Stimulated activated CD4-positive, alpha-beta T cell treated with anti-CD3 and anti-CD28 coated beads, Interleukin-2, amount 100 ng/mL, for 48 hours (primary cell): ENCODE measurements around the gene SNTB2.
"Not testable (repeated sequence)": the region's sequence is repeated elsewhere in the genome, so short reads cannot be mapped to it uniquely, and the experiment has no call there.

Source experiments
- DNase-seq, 2 donors: peaks; one replicate each; pipeline ENCODE4 v3.0.0-alpha.2; 2020

The SNTB2 gene

GRCh38 chr16:69239851-69240250 lies 52.9 kb downstream of the SNTB2 start:
- DNase-seq: no peak

DNA sequence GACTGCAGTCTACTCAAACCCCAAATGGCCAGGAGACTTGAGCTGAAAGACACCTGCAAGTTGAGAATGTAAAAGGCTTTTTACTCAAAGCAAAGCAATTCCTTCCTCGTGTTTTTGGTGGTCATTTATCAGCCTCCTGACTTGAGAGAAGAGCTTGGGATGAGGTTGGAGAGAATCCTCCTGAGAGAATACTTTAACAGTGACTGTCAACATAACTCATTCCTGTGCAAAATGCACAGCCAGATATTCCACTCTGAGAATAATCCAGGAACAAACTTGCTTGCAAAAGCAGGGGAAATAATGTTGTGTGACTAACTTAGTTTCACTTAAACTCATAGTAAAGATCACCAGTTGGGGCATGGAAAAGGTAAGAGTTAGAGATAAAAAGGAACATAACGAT lies 53.4 kb downstream of the SNTB2 start:
- DNase-seq: no peak

- no peak for DNase-seq
Measured at GRCh38 chr16:69241926-69242325, 55.0 kb downstream of the SNTB2 start.

- DNase-seq: no peak
Measured at GRCh38 chr16:69243479-69243878, 56.5 kb downstream of the SNTB2 start.

GRCh38 chr16:69244336-69244735 lies 57.4 kb downstream of the SNTB2 start:
- DNase-seq: no peak

DNA sequence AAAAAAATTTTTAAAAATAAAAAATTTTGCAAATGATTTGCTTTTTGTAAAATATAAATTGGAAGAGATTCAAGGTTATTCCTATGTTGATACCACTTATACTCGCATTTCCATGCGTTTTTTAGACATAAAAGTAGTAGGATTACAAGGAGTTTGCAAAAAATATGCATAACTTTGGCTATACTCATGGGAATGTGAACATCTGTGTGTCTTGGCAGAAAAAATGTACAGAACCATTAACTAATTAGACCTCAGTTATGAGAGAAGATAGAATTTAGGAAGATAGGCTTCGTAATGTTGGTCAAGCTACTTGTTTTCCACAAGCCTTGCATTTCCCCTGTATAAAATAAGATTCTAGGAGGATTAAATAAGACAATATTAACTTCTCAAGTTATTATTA lies 63.1 kb downstream of the SNTB2 start:
- DNase-seq: no peak

GRCh38 chr16:69253870-69254341 lies 66.9 kb downstream of the SNTB2 start:
- no peak for DNase-seq

GRCh38 chr16:69259428-69259764 lies 72.4 kb downstream of the SNTB2 start:
- not testable (repeated sequence) for DNase-seq

DNA sequence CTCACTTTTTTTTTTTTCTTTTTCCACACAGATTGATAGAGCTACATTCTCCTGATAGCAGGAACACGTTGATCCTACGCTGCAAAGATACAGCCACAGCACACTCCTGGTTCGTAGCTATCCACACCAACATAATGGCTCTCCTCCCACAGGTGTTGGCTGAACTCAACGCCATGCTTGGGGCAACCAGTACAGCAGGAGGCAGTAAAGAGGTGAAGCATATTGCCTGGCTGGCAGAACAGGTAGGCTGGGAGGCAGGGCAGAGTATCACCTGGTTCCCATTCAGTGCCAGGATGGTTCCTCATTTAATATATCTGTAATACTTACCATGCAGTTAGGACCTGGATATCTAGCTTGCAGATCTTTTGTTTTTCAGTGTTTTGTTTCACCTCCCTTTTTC lies 73.1 kb downstream of the SNTB2 start:
- no peak for DNase-seq

DNA sequence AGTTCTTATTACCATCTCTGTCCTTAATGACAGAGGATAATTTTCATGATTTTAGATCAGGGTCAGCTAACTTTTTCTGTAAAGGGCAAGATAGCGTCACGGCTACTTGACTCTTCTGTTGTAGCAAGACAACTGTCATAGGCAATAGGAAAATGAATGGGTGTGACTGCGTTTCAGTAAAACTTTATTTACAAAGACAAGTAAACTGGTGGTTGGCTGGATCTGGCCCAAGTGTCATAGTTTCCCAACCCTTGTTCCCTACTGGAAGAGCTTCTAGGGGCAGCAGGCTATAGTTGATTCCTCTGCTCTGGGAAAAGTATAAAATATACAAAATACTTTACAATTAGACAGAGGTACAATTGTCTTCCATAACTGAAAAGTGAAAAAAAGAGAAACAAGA lies 73.5 kb downstream of the SNTB2 start:
- DNase-seq: no peak

- DNase-seq: no peak
Measured at GRCh38 chr16:69266334-69267063, 79.5 kb downstream of the SNTB2 start.

DNA sequence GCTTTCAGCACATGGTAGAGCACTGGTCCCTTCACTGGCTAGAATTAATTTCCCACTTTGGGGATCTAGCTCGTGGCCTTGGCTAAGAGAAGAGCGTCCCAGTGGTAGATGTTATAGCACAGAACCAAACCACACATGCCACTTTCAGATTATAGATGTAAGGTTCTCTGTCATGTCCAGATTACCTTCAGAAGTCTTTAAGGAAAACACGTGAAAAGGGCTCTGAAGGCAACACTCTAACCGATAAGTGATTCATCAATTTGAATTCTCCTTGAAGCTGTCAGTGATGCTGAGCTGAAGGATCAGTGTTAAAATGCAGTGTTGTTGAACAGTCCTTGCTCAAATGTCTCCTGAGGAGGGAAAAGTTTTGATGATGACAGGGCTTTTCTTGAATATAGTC lies 80.7 kb downstream of the SNTB2 start:
- DNase-seq: no peak

DNA sequence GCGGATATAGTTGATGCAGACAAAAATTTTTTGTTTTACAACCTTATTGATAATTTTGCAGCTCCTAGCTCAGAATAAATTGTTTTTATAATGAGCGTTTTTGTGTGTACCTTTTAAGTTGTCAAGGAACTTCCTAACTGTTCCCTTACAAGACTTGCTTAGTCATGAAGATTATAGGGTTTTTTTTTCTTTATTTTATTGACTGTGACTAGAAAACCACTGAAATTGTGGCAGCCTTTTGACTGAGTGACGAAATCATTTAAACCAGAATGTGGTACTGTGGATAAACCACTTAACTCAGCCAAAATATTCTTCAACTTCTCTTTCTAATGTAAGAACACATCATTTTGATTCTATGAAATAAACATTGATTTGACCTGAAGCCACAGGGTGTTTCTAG lies 83.4 kb downstream of the SNTB2 start:
- DNase-seq: no peak

- DNase-seq: no peak
Measured at GRCh38 chr16:69270831-69271230, 83.9 kb downstream of the SNTB2 start.

GRCh38 chr16:69273009-69273408 lies 86.0 kb downstream of the SNTB2 start:
- no peak for DNase-seq

DNA sequence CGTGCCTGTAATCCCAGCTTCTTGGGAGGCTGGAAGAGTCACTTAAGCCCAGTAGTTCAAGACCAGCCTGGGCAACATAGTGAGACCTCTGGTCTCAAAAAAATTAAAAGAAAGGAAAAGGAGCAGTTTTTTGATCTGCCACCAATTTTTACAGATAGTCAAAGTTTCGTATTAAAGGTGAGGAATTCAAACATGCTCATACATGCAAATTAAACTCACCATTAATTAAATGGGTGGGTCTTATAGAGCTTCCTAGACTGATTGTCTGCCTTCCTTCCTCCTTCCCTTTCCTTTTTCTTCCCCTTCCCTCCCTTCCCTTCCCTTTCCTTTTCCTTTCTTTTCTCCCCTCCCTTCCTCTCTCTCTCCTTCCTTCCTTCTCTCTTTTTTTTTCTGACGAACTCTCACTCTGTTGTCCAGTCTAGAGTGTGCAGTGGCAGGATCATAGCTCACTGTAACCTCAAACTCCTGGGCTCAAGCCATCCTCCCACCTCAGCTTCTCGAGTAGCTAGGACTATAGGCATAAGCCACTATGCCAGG lies 87.8 kb downstream of the SNTB2 start:
- no peak for DNase-seq

DNA sequence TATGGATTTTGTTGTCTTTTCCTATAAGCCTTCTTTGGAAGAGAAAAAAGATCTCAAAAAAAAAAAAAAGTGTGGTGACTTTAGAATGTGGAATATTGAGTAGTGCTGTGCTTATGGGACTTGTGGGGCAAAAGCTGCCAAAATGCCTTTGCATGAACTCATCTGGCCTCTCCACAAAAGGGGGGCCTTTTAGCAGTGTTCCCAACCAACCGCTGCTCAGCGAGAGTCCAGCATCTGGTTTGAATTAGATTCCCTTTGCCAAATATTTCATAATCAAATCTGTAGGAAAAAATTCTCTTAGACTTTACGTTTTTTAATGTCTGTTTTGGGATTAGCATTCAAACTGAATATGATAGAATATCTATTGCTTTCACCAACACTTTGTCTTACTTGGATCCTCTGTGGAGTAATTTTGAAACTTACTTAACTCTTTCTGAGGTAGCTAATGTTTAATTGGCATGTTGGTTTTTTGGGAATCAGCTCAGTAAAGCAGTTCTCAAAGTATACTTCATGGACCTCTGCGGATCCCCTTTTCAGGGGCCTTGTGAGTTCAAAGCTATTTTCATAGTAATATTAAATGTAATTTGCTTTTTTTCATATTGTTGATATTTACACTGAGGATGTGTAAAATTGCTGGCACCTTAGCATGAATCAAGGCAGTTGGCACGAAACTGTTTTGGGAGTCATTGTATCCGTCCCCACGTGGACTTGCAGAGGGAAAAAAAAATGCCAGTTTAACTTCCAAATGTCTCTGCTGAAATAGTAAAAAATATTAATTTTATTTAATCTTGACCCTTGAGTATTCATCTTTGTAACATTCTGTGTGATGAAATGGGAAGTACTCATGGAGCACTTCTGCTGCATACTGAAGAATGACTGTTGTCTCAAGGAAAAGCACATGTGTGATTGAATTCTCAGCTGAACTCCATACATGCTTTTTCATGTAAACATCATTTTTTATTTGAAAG lies 89.5 kb downstream of the SNTB2 start:
- no peak for DNase-seq

DNA sequence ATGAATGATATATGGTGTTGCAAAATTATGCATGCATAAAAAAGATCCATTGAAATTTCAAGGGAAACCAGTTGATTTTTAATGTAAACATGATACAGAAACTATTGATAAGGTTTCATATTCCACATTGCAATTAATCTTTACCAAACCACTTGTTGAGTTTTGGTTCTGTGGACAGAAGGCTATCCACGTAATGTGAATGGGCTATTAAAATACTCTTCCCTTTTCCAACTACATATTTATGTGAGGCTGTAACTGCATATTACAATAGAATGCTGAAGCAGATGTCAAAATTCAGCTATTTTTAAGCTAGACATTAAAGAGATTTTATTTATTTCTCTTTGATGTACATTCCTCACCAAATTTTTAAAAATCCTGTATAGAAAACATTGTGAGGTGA lies 90.4 kb downstream of the SNTB2 start:
- DNase-seq: no peak

DNA sequence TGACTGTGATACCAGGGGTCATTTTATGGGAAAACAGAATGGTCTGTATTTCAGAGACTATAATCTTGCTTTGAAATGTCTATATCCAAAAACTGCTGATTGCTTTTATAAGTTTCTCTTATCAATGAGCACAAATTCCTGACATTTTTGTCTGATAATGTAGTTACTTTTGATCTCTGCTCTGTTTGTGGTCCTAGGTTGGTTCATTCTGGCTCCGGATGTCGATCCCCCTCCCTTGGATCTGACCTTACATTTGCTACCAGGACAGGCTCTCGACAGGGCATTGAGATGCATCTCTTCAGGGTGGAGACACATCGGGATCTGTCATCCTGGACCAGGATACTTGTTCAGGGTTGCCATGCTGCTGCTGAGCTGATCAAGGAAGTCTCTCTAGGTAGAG lies 96.9 kb downstream of the SNTB2 start:
- no peak for DNase-seq

- no peak for DNase-seq
Measured at GRCh38 chr16:69285240-69285639, 98.3 kb downstream of the SNTB2 start.

DNA sequence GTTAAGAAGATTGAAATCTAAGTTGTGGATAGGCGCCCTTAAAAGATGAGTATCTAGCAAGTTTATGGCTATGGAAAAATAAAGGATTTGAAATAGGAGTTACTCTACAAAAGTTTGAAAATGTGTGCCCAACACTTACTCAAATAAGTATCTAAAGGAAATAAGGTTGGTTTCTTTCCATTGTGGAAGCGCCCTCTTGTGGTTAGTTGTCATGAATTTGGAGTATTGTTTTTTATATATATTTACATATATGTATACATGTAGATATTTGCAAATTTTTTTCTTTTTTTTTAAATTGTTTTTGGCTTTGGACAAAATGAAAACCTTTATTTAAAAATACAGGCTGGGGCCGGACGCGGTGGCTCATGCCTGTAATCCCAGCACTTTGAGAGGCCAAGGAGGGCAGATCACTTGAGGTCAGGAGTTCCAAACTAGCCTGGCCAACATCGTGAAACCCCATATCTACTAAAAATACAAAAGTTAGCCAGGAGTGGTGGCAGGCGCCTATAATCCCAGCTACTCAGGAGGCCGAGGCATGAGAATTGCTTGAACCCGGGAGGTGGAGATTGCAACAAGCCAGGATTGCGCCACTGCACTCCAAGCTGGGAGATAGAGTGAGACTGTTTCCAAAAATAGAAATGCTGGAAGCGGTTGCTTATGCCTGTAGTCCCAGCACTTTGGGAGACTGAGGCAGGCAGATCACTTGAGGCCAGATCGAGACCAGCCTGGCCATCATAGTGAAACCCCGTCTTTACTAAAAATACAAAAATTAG lies 100.2 kb downstream of the SNTB2 start:
- peak; percentile 37 to 41 for DNase-seq

GRCh38 chr16:69291657-69292056 lies 104.7 kb downstream of the SNTB2 start:
- not testable (repeated sequence) for DNase-seq

GRCh38 chr16:69293401-69293800 lies 106.4 kb downstream of the SNTB2 start:
- DNase-seq: no peak
